Lung (tissue), 16 donors: ENCODE results near the gene KCNG2. TPM values are rescaled to one million over a fixed set of nuclear protein-coding genes. Genes with fewer than 3 reads are reported as not detected.

Experiments
- ATAC-seq: fragments of 200-7000 bp; cut with Tn5 transposase; one replicate; pipeline ENCODE4 v1.9.1; 2020; ENCODE audit warnings: moderate number of reproducible peaks; ENCODE audit not compliant: insufficient read depth, low FRiP score
- DNase-seq, 3 donors: peaks; one replicate each; pipeline ENCODE4 v3.0.0-alpha.2; 2013 to 2017
- H3K27ac ChIP-seq, 2 donors: one replicate each; pipeline ENCODE4 v1.5.1; 2013; ENCODE audit warnings: mild to moderate bottlenecking in 2 of 2, moderate library complexity in 2 of 2, control low read depth in 1 of 2, inconsistent platforms in 1 of 2, low read depth in 1 of 2, low read length in 1 of 2
- H3K27me3 ChIP-seq, 3 donors: one replicate each; pipeline ENCODE4 v1.5.1; 2013; ENCODE audit warnings: low read length in 2 of 3; ENCODE audit not compliant: control insufficient read depth in 3 of 3, insufficient read depth in 3 of 3
- H3K36me3 ChIP-seq, 4 donors: one replicate each; pipeline ENCODE4 v1.5.1; 2013; ENCODE audit warnings: low read length in 4 of 4, mild to moderate bottlenecking in 1 of 4, moderate library complexity in 1 of 4; ENCODE audit not compliant: control insufficient read depth in 4 of 4, insufficient read depth in 4 of 4
- H3K4me1 ChIP-seq, 5 donors: one replicate each; pipeline ENCODE4 v1.5.1; 2013; ENCODE audit warnings: low read length in 5 of 5, mild to moderate bottlenecking in 2 of 5, moderate library complexity in 1 of 5; ENCODE audit not compliant: control insufficient read depth in 5 of 5, insufficient read depth in 5 of 5
- H3K4me3 ChIP-seq: one replicate; pipeline ENCODE4 v1.5.1; 2013; ENCODE audit warnings: mild to moderate bottlenecking, control low read depth, moderate library complexity
- H3K9ac ChIP-seq, 2 donors: one replicate each; pipeline ENCODE4 v1.5.1; 2013; ENCODE audit warnings: low read length in 2 of 2, control low read depth in 1 of 2; ENCODE audit not compliant: insufficient read depth in 1 of 2
- H3K9me3 ChIP-seq, 4 donors: one replicate each; pipeline ENCODE4 v1.5.1; 2013; ENCODE audit warnings: low read length in 3 of 4, mild to moderate bottlenecking in 1 of 4, moderate library complexity in 1 of 4; ENCODE audit not compliant: control insufficient read depth in 4 of 4, insufficient read depth in 3 of 4
- WGBS, 2 donors: extraction: QIAGEN DNeasy Blood & Tissue Kit; methylation state at CpG; one replicate each; pipeline ENCODE4 v1.1.7; 2013; 5-methylcytosine and 5-hydroxymethylcytosine counted together
- long read RNA-seq, 5 donors: transcript quantifications; one replicate each; lab custom pipeline, GENCODE V29; 2026
- polyA plus RNA-seq, 2 donors: library from polyadenylated mRNA; stranded (reverse); fragments of 200-250 nt; gene quantifications; one replicate each; pipeline ENCODE4 v1.2.1, GENCODE V29; 2013
- total RNA-seq, 2 donors: library from RNA; depleted of rRNA in 1 of 2; stranded (reverse); fragments of >200 nt in 1 of 2; gene quantifications; one replicate each; pipeline ENCODE4 v1.2.1, GENCODE V29; 2014 to 2021
- TF ChIP-seq, protein P1 (sequence below): IDR thresholded peaks from 2 replicates; pipeline ENCODE4 v1.5.1; 2012; ENCODE audit warnings: mild to moderate bottlenecking; ENCODE audit errors: control extremely low read depth, extremely low read depth
- donor health status: control.
- donor health status: control.
- donor health status: Bipolar disorder and iron deficiency.
- donor health status: healthy.
- donor health status: DM: yes; HTN: yes; CAD: no.

Gene KCNG2, protein sequence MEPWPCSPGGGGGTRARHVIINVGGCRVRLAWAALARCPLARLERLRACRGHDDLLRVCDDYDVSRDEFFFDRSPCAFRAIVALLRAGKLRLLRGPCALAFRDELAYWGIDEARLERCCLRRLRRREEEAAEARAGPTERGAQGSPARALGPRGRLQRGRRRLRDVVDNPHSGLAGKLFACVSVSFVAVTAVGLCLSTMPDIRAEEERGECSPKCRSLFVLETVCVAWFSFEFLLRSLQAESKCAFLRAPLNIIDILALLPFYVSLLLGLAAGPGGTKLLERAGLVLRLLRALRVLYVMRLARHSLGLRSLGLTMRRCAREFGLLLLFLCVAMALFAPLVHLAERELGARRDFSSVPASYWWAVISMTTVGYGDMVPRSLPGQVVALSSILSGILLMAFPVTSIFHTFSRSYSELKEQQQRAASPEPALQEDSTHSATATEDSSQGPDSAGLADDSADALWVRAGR
- 1 to 10 TPM in 1 of 2 donors, under 1 TPM in 1; 0.80 to 1.7 TPM for total RNA-seq
- polyA plus RNA-seq: 1 to 10 TPM in 1 of 2 donors, under 1 TPM in 1; 0.16 to 1.8 TPM
- long read RNA-seq, donor 1: 0 reads
- long read RNA-seq, donor 2: 0 reads
- long read RNA-seq, donor 3: 0 reads
- long read RNA-seq, donor 4: 0 reads
- long read RNA-seq, donor 5: 0 reads

- H3K9ac ChIP-seq: no peak within 1 kb of the TSS
- peaks cover 0 to 8% (median 0%) of the 10 kb centered on the region in 4 donors for H3K9me3 ChIP-seq
- TF ChIP-seq, protein P1, sequence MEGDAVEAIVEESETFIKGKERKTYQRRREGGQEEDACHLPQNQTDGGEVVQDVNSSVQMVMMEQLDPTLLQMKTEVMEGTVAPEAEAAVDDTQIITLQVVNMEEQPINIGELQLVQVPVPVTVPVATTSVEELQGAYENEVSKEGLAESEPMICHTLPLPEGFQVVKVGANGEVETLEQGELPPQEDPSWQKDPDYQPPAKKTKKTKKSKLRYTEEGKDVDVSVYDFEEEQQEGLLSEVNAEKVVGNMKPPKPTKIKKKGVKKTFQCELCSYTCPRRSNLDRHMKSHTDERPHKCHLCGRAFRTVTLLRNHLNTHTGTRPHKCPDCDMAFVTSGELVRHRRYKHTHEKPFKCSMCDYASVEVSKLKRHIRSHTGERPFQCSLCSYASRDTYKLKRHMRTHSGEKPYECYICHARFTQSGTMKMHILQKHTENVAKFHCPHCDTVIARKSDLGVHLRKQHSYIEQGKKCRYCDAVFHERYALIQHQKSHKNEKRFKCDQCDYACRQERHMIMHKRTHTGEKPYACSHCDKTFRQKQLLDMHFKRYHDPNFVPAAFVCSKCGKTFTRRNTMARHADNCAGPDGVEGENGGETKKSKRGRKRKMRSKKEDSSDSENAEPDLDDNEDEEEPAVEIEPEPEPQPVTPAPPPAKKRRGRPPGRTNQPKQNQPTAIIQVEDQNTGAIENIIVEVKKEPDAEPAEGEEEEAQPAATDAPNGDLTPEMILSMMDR: no peak
- DNase-seq (peak; percentile 34 to 59 (median 51)), ATAC-seq (no peak)
- peaks cover 15 to 51% (median 47%) of the 10 kb centered on the region in 3 donors for H3K27me3 ChIP-seq
- peaks cover 0 to 14% (median 4%) of the 10 kb centered on the region in 5 donors for H3K4me1 ChIP-seq
- peak within 1 kb of the TSS; percentile 13 for H3K4me3 ChIP-seq
- H3K27ac ChIP-seq: no peak within 1 kb of the TSS
- WGBS, 2 donors: 4 to 8% methylated on average over 48 to 92 of the region's 92 CpGs
- no peaks in the 10 kb centered on the region for H3K36me3 ChIP-seq
These were observed at the start of gene KCNG2 for GRCh38 chr18:79797518-79798345. Gene KCNG2, plus strand, starts transcription at chr18:79797938. Its CDS starts 65,730 bp downstream, at chr18:79863668.

DNA sequence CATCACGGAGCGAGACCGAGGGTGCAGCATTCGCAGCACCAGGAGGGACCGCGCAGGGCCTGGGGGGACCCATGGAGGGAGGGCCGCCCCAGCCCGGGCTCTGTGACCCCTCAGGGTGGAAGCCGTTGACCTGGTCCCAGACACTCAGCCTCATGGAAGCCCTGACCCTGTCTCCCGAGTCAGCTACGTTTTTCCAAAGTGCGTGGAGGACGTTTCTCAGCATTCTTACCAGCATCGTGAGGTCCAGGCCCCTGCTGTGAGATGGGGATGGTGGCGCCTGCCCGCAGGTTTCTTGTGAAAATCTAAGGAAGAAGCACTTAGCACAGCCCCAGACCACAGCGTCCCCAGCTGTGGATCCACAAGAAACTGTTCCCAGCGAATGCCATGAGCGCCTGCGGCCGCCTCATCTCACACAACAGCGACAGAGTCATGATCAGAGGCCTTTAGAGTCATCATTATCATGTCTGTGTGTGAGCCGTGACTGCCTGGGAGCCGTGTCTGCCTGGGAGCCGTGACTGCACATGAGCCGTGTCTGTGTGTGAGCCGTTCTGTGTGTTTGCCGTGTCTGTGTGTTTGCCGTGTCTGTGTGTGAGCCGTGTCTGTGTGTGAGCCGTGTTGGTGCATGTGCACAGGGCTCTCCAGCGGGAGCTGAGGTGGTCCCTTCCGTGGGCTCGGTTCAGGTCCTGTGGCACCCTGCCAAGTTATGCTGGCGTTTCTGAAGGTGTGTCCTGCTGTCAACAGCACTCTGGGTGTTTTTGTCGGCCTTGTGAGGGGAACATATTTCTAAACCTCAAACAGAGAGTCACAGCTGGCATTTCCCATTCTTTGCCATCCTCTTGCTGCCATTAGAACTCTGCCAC is 49.2 kb upstream of the KCNG2 start:
- H3K9me3 ChIP-seq: peaks cover 0 to 16% (median 0%) of the 10 kb centered on the region in 4 donors
- H3K9ac ChIP-seq: no peak overlapping the region
- H3K27ac ChIP-seq: no peak overlapping the region
- ATAC-seq (no peak), DNase-seq (peak in 1 of 3 donors; percentile 4)
- peaks cover 0 to 2% (median 0%) of the 10 kb centered on the region in 5 donors for H3K4me1 ChIP-seq
- TF ChIP-seq, protein P1: no peak
- peaks cover 0 to 35% (median 2%) of the 10 kb centered on the region in 4 donors for H3K36me3 ChIP-seq
- WGBS, 2 donors: 92 to 94% methylated on average over 36 of the region's 36 CpGs
- no peak overlapping the region for H3K4me3 ChIP-seq
- no peaks in the 10 kb centered on the region for H3K27me3 ChIP-seq
